Mucosa of rectum (tissue), 2 donors: ENCODE results near the gene ADCY4.

Experiments used
- H3K27ac ChIP-seq, 2 donors: one replicate each; pipeline ENCODE4 v1.7.0; 2013; ENCODE audit warnings: inconsistent platforms in 2 of 2, low read depth in 2 of 2, low read length in 2 of 2
- H3K27me3 ChIP-seq, 2 donors: one replicate each; pipeline ENCODE4 v1.7.0; 2013; ENCODE audit warnings: low read length in 2 of 2; ENCODE audit not compliant: control insufficient read depth in 2 of 2, insufficient read depth in 2 of 2
- H3K36me3 ChIP-seq, 2 donors: one replicate each; pipeline ENCODE4 v1.7.0; 2013; ENCODE audit warnings: low read length in 2 of 2; ENCODE audit not compliant: control insufficient read depth in 2 of 2, insufficient read depth in 2 of 2
- H3K4me1 ChIP-seq, 2 donors: one replicate each; pipeline ENCODE4 v1.7.0; 2013; ENCODE audit warnings: low read length in 2 of 2, mild to moderate bottlenecking in 1 of 2; ENCODE audit not compliant: control insufficient read depth in 2 of 2, insufficient read depth in 2 of 2
- H3K4me3 ChIP-seq, 2 donors: one replicate each; pipeline ENCODE4 v1.7.0; 2013; ENCODE audit warnings: low read length in 2 of 2
- H3K9ac ChIP-seq, 2 donors: one replicate each; pipeline ENCODE4 v1.7.0; 2013; ENCODE audit warnings: low read length in 2 of 2, low read depth in 1 of 2, mild to moderate bottlenecking in 1 of 2
- H3K9me3 ChIP-seq, 2 donors: one replicate each; pipeline ENCODE4 v1.7.0; 2013; ENCODE audit warnings: low read length in 2 of 2; ENCODE audit not compliant: control insufficient read depth in 2 of 2
- donor health status: healthy.
- donor health status: Normal muscosa, but diverticular disease.

ADCY4 gene

GRCh38 chr14:24285351-24285750 lies 49.5 kb downstream of the ADCY4 start:
- H3K4me3 ChIP-seq, result no peak overlapping the region
- no peak overlapping the region for H3K27ac ChIP-seq
- no peaks in the 10 kb centered on the region for H3K9me3 ChIP-seq

GRCh38 chr14:24284501-24285035 lies 50.3 kb downstream of the ADCY4 start:
- H3K27me3 ChIP-seq, result no peaks in the 10 kb centered on the region
- H3K27ac ChIP-seq, result no peak overlapping the region
- H3K9me3 ChIP-seq, result no peaks in the 10 kb centered on the region
- H3K4me3 ChIP-seq, result no peak overlapping the region
- H3K9ac ChIP-seq, result no peak overlapping the region
- H3K36me3 ChIP-seq, result peaks cover 1 to 4% of the 10 kb centered on the region in 2 donors
- no peaks in the 10 kb centered on the region for H3K4me1 ChIP-seq

More at GRCh38 chr14:24285351-24285750, 49.5 kb downstream of the ADCY4 start:
- no peak overlapping the region for H3K9ac ChIP-seq
- H3K27me3 ChIP-seq, result no peaks in the 10 kb centered on the region
- H3K4me1 ChIP-seq, result no peaks in the 10 kb centered on the region
- H3K36me3 ChIP-seq, result peaks cover 9 to 12% of the 10 kb centered on the region in 2 donors

DNA sequence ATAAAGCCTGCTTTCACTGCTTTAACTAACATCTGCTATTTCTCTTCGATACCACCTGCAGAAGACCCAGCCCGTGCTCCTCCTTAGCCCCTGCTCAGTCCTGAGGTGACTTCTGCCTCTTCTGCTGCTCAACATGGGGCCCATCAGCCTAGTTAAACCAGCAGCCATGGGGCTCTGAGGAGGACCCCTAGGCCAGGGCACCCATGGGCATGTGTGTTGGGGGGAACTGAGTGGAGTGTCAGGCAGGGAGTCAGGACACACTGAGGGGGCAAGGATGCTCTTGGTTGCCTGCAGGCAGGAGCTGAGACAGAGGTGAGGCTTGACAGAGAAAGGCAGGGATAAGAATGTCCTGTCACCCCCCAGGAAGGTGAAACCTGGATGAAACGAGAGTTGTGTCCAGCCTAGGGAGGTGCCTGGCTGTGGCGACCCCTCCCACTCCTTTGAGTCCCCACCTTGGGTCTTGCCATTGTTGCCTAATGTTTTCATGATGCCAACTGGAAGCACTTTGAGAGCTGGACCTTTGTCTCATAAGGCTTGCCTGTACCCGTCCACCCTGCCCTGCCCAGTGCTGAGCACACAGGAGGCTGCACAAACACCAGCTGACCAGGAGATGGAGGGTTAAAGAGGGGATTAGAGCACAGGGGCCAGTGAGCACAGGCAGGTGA lies 50.9 kb downstream of the ADCY4 start:
- Histone ChIP-seq H3K9ac (no peak overlapping the region), H3K4me1 (no peaks in the 10 kb centered on the region), H3K27me3 (no peaks in the 10 kb centered on the region), H3K36me3 (no peaks in the 10 kb centered on the region), H3K9me3 (no peaks in the 10 kb centered on the region), H3K4me3 (no peak overlapping the region), H3K27ac (no peak overlapping the region)

DNA sequence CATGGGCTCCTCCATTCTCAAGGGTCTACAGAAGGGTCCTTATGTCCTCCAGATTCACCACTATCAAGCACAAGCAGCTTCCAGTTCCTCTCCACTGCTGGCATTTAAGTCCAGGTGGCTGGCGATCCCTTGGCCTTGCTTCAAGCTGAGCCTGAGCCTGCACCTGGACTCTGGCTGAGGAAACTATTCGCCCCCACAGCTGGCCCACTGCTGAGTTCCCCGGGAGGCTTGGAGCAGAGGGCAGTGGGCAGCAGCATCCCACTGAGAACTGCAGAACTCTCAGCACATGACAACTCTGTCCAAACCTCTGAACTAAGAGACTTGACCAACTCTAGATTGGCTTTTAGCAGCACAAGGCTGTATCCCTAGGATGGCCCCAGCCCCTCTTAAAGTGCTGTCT lies 52.1 kb downstream of the ADCY4 start:
- Histone ChIP-seq H3K36me3 (no peaks in the 10 kb centered on the region), H3K9me3 (no peaks in the 10 kb centered on the region), H3K9ac (no peak overlapping the region), H3K27me3 (no peaks in the 10 kb centered on the region), H3K4me1 (peaks cover 0 to 4% of the 10 kb centered on the region in 2 donors), H3K27ac (no peak overlapping the region), H3K4me3 (no peak overlapping the region)

GRCh38 chr14:24281636-24282035 lies 53.2 kb downstream of the ADCY4 start:
- H3K27me3 ChIP-seq, result no peaks in the 10 kb centered on the region
- peaks cover 0 to 8% of the 10 kb centered on the region in 2 donors for H3K4me1 ChIP-seq
- H3K27ac ChIP-seq, result no peak overlapping the region

DNA sequence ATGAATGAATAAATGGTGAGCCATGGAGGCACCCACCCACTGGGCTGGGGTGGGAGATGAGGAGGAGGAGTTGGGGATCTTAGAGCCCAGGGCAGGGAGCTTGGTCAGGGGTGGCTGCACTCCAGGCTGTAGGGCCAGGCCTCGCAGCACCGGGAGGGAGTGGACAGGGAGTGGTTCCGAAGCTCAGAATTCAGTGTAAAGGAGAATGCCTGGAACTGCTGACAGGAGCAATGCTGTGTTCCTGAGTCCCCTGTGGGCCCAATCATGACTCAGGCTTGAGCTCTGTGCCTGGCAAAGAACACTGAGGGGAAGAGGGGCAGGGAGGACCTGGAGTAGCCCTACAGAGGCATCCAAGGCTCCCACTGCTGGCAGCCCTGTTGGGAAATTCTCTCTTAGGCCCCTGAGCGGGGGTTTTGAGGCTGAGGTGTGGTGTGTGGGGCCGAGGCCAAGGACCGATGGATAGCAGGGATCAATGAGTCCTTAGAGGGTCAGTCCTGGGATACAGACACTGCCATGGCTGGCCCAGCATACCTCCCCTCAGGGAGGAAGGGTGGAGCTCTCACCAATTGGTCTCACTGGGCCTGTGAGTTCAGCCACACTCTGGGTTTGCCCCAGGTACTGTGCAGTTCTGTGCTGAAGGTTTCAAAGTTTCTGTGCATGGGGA lies 53.9 kb downstream of the ADCY4 start:
- no peak overlapping the region for H3K27ac ChIP-seq
- no peak overlapping the region for H3K4me3 ChIP-seq
- peaks cover 0 to 8% of the 10 kb centered on the region in 2 donors for H3K4me1 ChIP-seq
- no peaks in the 10 kb centered on the region for H3K27me3 ChIP-seq
- no peaks in the 10 kb centered on the region for H3K9me3 ChIP-seq
- H3K9ac ChIP-seq, result no peak overlapping the region
- no peaks in the 10 kb centered on the region for H3K36me3 ChIP-seq

More at GRCh38 chr14:24281636-24282035, 53.2 kb downstream of the ADCY4 start:
- Histone ChIP-seq H3K4me3 (no peak overlapping the region), H3K36me3 (no peaks in the 10 kb centered on the region), H3K9ac (no peak overlapping the region), H3K9me3 (no peaks in the 10 kb centered on the region)

- no peak overlapping the region for H3K27ac ChIP-seq
- no peaks in the 10 kb centered on the region for H3K27me3 ChIP-seq
- H3K4me1 ChIP-seq, result peaks cover 0 to 8% of the 10 kb centered on the region in 2 donors
Observed at GRCh38 chr14:24279301-24280186, 55.3 kb downstream of the ADCY4 start.

DNA sequence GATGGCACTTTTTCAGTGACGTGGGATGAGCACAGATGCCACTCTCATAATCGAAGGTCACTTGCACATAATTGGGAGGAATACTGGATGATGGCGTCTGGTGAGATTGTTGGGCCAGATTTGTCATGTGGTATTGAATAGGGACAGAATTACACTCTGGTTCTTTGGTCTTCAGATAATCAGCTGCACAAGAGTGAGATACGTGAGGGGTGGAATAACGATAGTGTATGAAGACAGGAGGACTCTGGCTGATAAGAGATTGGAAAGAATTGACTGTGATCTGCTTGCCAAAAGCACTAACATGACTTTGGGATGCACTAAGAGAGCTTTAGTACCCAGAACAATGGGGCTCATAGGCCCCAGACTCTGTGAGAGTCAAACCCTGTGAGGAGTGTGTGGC lies 56.4 kb downstream of the ADCY4 start:
- H3K27ac ChIP-seq, result no peak overlapping the region
- H3K4me1 ChIP-seq, result peaks cover 0 to 8% of the 10 kb centered on the region in 2 donors
- no peaks in the 10 kb centered on the region for H3K36me3 ChIP-seq
- H3K27me3 ChIP-seq, result no peaks in the 10 kb centered on the region
- no peak overlapping the region for H3K4me3 ChIP-seq
- H3K9me3 ChIP-seq, result no peaks in the 10 kb centered on the region
- H3K9ac ChIP-seq, result no peak overlapping the region

More at GRCh38 chr14:24279301-24280186, 55.3 kb downstream of the ADCY4 start:
- Histone ChIP-seq H3K9me3 (no peaks in the 10 kb centered on the region), H3K36me3 (no peaks in the 10 kb centered on the region), H3K9ac (no peak overlapping the region), H3K4me3 (no peak overlapping the region)

DNA sequence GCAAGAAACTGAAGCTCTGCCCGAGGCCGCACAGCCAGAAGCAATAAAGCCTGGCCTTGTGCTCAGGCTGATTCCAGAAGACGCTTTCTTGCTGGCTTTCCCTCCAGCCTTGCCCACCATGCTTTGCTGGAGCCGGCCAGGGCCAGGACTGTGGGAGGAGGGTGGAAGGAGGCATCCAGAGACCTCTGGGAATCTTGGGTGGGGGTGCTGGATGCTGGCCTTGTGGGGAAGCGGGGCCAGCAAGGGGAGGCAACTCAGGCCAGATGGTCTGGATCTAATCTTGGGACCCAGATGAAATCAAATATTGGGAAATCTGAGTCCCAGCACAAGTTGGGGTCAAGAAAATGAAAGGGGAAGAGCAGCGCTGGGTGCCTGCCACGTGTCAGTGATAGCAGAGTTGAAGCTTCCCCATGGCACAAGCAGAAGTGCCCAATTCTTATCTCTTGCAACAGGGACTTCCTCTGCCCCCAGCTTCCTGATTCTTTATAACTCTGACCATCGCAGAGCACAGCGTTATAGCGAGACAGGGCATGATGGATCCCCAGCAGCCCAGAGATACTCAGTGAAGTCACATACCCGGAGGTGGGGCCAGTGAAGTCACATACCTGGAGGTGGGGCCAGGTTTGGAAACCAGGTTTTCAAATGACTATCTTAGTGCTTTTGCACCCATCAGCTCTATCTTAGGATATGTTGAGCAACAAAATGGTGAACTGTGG lies 57.1 kb downstream of the ADCY4 start:
- no peak overlapping the region for H3K27ac ChIP-seq
- H3K4me3 ChIP-seq, result no peak overlapping the region
- no peaks in the 10 kb centered on the region for H3K27me3 ChIP-seq
- H3K36me3 ChIP-seq, result no peaks in the 10 kb centered on the region
- peaks cover 0 to 8% of the 10 kb centered on the region in 2 donors for H3K4me1 ChIP-seq
- no peak overlapping the region for H3K9ac ChIP-seq
- no peaks in the 10 kb centered on the region for H3K9me3 ChIP-seq
